HCT116 (cell line): ENCODE measurements around the gene CHRNB1. TPM values are rescaled to one million over a fixed set of nuclear protein-coding genes. Genes with fewer than 3 reads are reported as not detected.
A peak's percentile ranks its signal among the peaks of the same experiment; 100 is the strongest.

ENCODE experiments used
- ATAC-seq: fragments of 200-7000 bp; cut with Tn5 transposase; 2 replicates; pipeline ENCODE4 v1.9.1; 2020; ENCODE audit warnings: mild to moderate bottlenecking, moderate library complexity
- BruUV-seq: library from RNA; stranded (reverse); fragments of 400-500 nt; replicated peaks from 2 replicates; lab custom pipeline; 2021; lab: Mats Ljungman, UMichigan
- CTCF ChIA-PET: fragments of 300-600 bp; sonication (Branson Sonifier 250); formaldehyde crosslinking; loops from one replicate; lab custom pipeline; 2021; ENCODE audit warnings: antibody characterized with exemption; lab: Charles Lee
- POLR2A ChIA-PET: fragments of 300-600, 350-600 bp; sonication (Branson Sonifier 250); formaldehyde crosslinking; loops from one replicate; lab custom pipeline; 2021; ENCODE audit warnings: antibody characterized with exemption; lab: Charles Lee
- RAD21 ChIA-PET, 2 experiments: fragments of 300-600 bp; sonication (Branson Sonifier 250); formaldehyde crosslinking; loops; one replicate each; lab custom pipeline; 2023; ENCODE audit warnings: low total read pairs in 2 of 2; ENCODE audit not compliant: uncharacterized antibody in 2 of 2, unreplicated experiment in 2 of 2, low non-redundant PET in 1 of 2; lab: Charles Lee
- DNase-seq: peaks from one replicate; pipeline ENCODE4 v3.0.0-alpha.2; 2010; ENCODE audit warnings: low read depth, low spot score
- H2AFZ ChIP-seq: fragments of 200-600 bp; shearing (Covaris generic), sonication (generic); 2 replicates; pipeline ENCODE4 v1.6.1; 2017; ENCODE audit warnings: low read depth, mixed run types, mixed read lengths, antibody characterized with exemption, low read length; ENCODE audit not compliant: poor library complexity, severe bottlenecking
- H3K27ac ChIP-seq: 2 replicates; pipeline ENCODE4 v1.5.1; 2012; ENCODE audit warnings: low read depth, low read length
- H3K27me3 ChIP-seq: fragments of 200-600 bp; sonication (generic); 2 replicates; pipeline ENCODE4 v1.6.1; 2016; ENCODE audit warnings: mixed run types, low read length, mixed read lengths; ENCODE audit not compliant: insufficient read depth
- H3K36me3 ChIP-seq, 2 experiments: fragments of 200-500 bp in 1 of 2; fragments of 200-600 bp in 1 of 2; sonication (Bioruptor generic) in 1 of 2; sonication (generic) in 1 of 2; 2 replicates each; pipeline versions ENCODE4 v1.5.1 to v1.6.1; 2014 to 2016; ENCODE audit warnings: low read length in 2 of 2, inconsistent platforms in 1 of 2, mixed read lengths in 1 of 2, mixed run types in 1 of 2; ENCODE audit not compliant: insufficient read depth in 2 of 2, control insufficient read depth in 1 of 2
- H3K4me1 ChIP-seq, 2 experiments: fragments of 200-600 bp in 1 of 2; sonication (generic) in 1 of 2; 2 replicates each; pipeline versions ENCODE4 v1.5.1 to v1.6.1; 2012 to 2017; ENCODE audit warnings: low read length in 2 of 2, inconsistent platforms in 1 of 2, mild to moderate bottlenecking in 1 of 2, mixed read lengths in 1 of 2, mixed run types in 1 of 2, moderate library complexity in 1 of 2; ENCODE audit not compliant: insufficient read depth in 2 of 2, control insufficient read depth in 1 of 2
- H3K4me2 ChIP-seq: fragments of 200-600 bp; sonication (generic); 2 replicates; pipeline ENCODE4 v1.6.1; 2017; ENCODE audit warnings: mixed run types, low read length, mixed read lengths
- H3K4me3 ChIP-seq, 2 experiments: fragments of 200-600 bp in 1 of 2; sonication (generic) in 1 of 2; replicated peaks in 1 of 2; 2 replicates each; pipeline ENCODE4 v1.5.1; 2011 to 2016; ENCODE audit warnings: low read length in 2 of 2, control low read depth in 1 of 2, low read depth in 1 of 2, mild to moderate bottlenecking in 1 of 2, mixed read lengths in 1 of 2, mixed run types in 1 of 2
- H3K79me2 ChIP-seq: fragments of 200-600 bp; sonication (generic); 2 replicates; pipeline ENCODE4 v1.6.1; 2017; ENCODE audit warnings: mild to moderate bottlenecking, mixed run types, low read length, moderate library complexity, mixed read lengths; ENCODE audit not compliant: insufficient read depth
- H3K9ac ChIP-seq: fragments of 200-600 bp; sonication (generic); 2 replicates; pipeline ENCODE4 v1.6.1; 2016; ENCODE audit warnings: low read length, mixed read lengths
- H3K9me2 ChIP-seq: fragments of 200-600 bp; sonication (generic), shearing (Covaris generic); 2 replicates; pipeline ENCODE4 v1.6.1; 2017; ENCODE audit warnings: mixed run types, mild to moderate bottlenecking, moderate library complexity; ENCODE audit not compliant: insufficient read depth
- H3K9me3 ChIP-seq, 2 experiments: fragments of 200-500 bp in 1 of 2; fragments of 200-600 bp in 1 of 2; sonication (Bioruptor generic) in 1 of 2; sonication (generic) in 1 of 2; 2 replicates each; pipeline ENCODE4 v1.6.1; 2014 to 2017; ENCODE audit warnings: low read length in 2 of 2, mixed read lengths in 2 of 2, inconsistent platforms in 1 of 2, low read depth in 1 of 2, mild to moderate bottlenecking in 1 of 2, mixed run types in 1 of 2, moderate library complexity in 1 of 2; ENCODE audit not compliant: control insufficient read depth in 1 of 2, insufficient read depth in 1 of 2
- H4K20me1 ChIP-seq: fragments of 200-600 bp; sonication (generic), shearing (Covaris generic); 2 replicates; pipeline ENCODE4 v1.6.1; 2017; ENCODE audit warnings: mixed run types, mild to moderate bottlenecking, moderate library complexity; ENCODE audit not compliant: insufficient read depth
- CBX3 ChIP-seq: IDR thresholded peaks from 2 replicates; pipeline ENCODE4 v1.6.1; 2012; ENCODE audit warnings: low read depth
- CEBPB ChIP-seq: IDR thresholded peaks from 2 replicates; pipeline ENCODE4 v1.6.1; 2012; ENCODE audit warnings: low read depth
- EGR1 ChIP-seq: IDR thresholded peaks from 2 replicates; pipeline ENCODE4 v1.6.1; 2012; ENCODE audit warnings: low read depth
- ELF1 ChIP-seq: IDR thresholded peaks from 2 replicates; pipeline ENCODE4 v1.6.1; 2012; ENCODE audit warnings: low read depth, borderline replicate concordance
- JUND ChIP-seq: IDR thresholded peaks from 2 replicates; pipeline ENCODE4 v1.6.1; 2012
- POLR2A ChIP-seq: IDR thresholded peaks from 2 replicates; pipeline ENCODE4 v1.7.0; 2011; ENCODE audit warnings: borderline replicate concordance; ENCODE audit not compliant: insufficient read depth, insufficient read length; ENCODE audit errors: extremely low read depth
- POLR2AphosphoS5 ChIP-seq: IDR thresholded peaks from 2 replicates; pipeline ENCODE4 v1.6.1; 2011; ENCODE audit warnings: mild to moderate bottlenecking, low read depth, low read length, moderate library complexity
- SP1 ChIP-seq: IDR thresholded peaks from 2 replicates; pipeline ENCODE4 v1.6.1; 2012; ENCODE audit warnings: low read depth
- TCF7L2 ChIP-seq: IDR thresholded peaks from 2 replicates; pipeline ENCODE4 v1.7.0; 2011; ENCODE audit warnings: borderline replicate concordance, inconsistent platforms; ENCODE audit not compliant: insufficient read depth, insufficient read length; ENCODE audit errors: extremely low read depth
- YY1 ChIP-seq: IDR thresholded peaks from 2 replicates; pipeline ENCODE4 v1.6.1; 2011; ENCODE audit warnings: low read length, low read depth, moderate library complexity, mild to moderate bottlenecking; ENCODE audit not compliant: insufficient replicate concordance; ENCODE audit errors: extremely low read depth
- ZBTB33 ChIP-seq: IDR thresholded peaks from 2 replicates; pipeline ENCODE4 v1.6.1; 2011; ENCODE audit warnings: mild to moderate bottlenecking, low read length, moderate library complexity; ENCODE audit not compliant: insufficient replicate concordance; ENCODE audit errors: extremely low read depth
- ZFX ChIP-seq: fragments of 450-650 bp; IDR thresholded peaks from 2 replicates; pipeline ENCODE4 v1.6.1; 2017
- intact Hi-C: fragments of 100-400 bp; cut with micrococcal nuclease; formaldehyde crosslinking; loops from 2 replicates; pipeline ENCODE4 v1.10.0; 2022
- total RNA-seq: library from RNA; stranded (reverse); gene quantifications from one replicate; pipeline ENCODE4 v1.2.1, GENCODE V29; 2021; ENCODE audit not compliant: unreplicated experiment
- TF ChIP-seq, protein P1 (sequence below), 3 experiments: fragments of 200-600 bp in 1 of 3; sonication (generic) in 1 of 3; IDR thresholded peaks in 2 of 3; conservative IDR thresholded peaks in 1 of 3; 2 replicates each; pipeline ENCODE4 v1.5.1; 2012 to 2017; ENCODE audit warnings: low read depth in 2 of 3, low read length in 2 of 3, antibody characterized with exemption in 1 of 3, borderline replicate concordance in 1 of 3, control low read depth in 1 of 3, mild to moderate bottlenecking in 1 of 3, mixed read lengths in 1 of 3, mixed run types in 1 of 3, moderate library complexity in 1 of 3; ENCODE audit not compliant: insufficient read depth in 1 of 3

The CHRNB1 gene
- total RNA-seq, 1 experiment from 2014 or later, result 10.4 TPM

DNA sequence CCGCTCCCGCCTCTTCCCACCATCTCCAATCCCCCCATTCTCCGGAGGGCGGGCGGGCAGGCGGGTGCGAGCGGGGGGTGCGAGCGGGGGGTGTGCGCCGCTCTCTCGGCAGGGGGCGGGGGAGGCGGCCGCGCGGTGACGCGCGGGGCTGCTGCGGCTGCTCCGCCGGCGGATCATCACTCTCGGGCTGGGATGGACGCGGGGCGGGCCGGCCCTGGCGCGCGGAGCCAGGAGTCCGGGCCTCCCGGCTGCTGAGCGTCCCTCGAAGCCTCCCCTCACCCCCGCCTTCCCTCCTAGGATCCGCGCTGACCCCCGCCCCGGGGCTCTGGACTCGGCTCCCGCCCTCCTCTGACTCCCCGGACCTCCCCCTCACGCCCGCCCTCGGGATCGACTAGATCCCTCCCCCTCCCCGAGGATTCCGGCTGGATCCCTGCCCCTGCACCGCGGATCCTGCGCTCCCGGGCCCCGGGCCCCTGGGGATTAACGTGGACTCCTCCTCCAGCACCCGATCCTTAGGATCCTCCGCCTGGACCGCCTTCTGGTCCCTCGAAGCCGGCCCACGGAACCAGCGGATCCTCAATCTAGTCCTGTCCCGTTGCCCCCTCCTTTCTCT lies 40.0 kb upstream of the CHRNB1 start:
- DNase-seq (no peak), ATAC-seq (peak; percentile 35)
- intact Hi-C loops, result loop anchor here (1.0 kb wide), 1 partner anchor 30 kb away; the partner anchor contains the start of gene TMEM102
- ChIA-PET RAD21 (interaction anchor here (0.5 to 1.2 kb wide), 3 partner anchors 10 to 123 kb away, joined by 3 read pairs; partner anchors contain the start of genes PLSCR3 (in 1 of the 2) and SLC2A4 (in 1 of the 2)), POLR2A (interaction anchor here (0.8 to 2.3 kb wide), 15 partner anchors 11 to 179 kb away, joined by 3 to 33 read pairs (median 5); partner anchors contain the start of genes MPDU1, NEURL4, PLSCR3 and POLR2A), CTCF (interaction anchor here (0.8 to 1.4 kb wide), 6 partner anchors 11 to 283 kb away, joined by 3 to 20 read pairs (median 4); partner anchors contain the start of genes PLSCR3, TMEM102, TNK1 and TP53)
- no peak overlapping the region for H2AFZ ChIP-seq
- peak overlapping the region; percentile 84 for H3K9ac ChIP-seq
- no peaks in the 10 kb centered on the region for H4K20me1 ChIP-seq
- peak overlapping the region; percentile 70 for H3K27ac ChIP-seq
- H3K27me3 ChIP-seq, result no peaks in the 10 kb centered on the region
- peaks cover 30 to 43% of the 10 kb centered on the region in 2 experiments for H3K4me1 ChIP-seq
- TF ChIP-seq EGR1, result 0 out of 2 replicates have a peak, but pooled peaks have one; percentile 24
- peak; percentile 49 for TF ChIP-seq POLR2A
- TF ChIP-seq TCF7L2, result no peak
- 0 out of 2 replicates have a peak, but pooled peaks have one; percentile 14 for TF ChIP-seq ZFX
- TF ChIP-seq YY1, result peak; percentile 39
- peak; percentile 55; the same call in 1 of the 2 replicates for TF ChIP-seq POLR2AphosphoS5
- no TSS peak for BruUV-seq
- peaks cover 0 to 2% of the 10 kb centered on the region in 2 experiments; a peak in 1 of 4 replicates for H3K36me3 ChIP-seq
- H3K4me2 ChIP-seq, result peak overlapping the region; percentile 81
- H3K9me2 ChIP-seq, result no peaks in the 10 kb centered on the region
- no peaks in the 10 kb centered on the region for H3K9me3 ChIP-seq
- H3K4me3 ChIP-seq, result peak overlapping the region; percentile 61 to 72
- peaks cover 8% of the 10 kb centered on the region for H3K79me2 ChIP-seq

GRCh38 chr17:7405350-7406234 lies 39.3 kb upstream of the CHRNB1 start:
- Histone ChIP-seq H3K9me2 (no peaks in the 10 kb centered on the region), H3K27ac (peak overlapping the region; percentile 70), H3K36me3 (peaks cover 0 to 6% of the 10 kb centered on the region in 2 experiments; a peak in 1 of 4 replicates), H3K4me1 (peaks cover 23 to 36% of the 10 kb centered on the region in 2 experiments), H3K4me3 (peak overlapping the region; percentile 61 to 72), H3K9me3 (no peaks in the 10 kb centered on the region), H3K27me3 (no peaks in the 10 kb centered on the region), H3K9ac (peak overlapping the region; percentile 84), H3K79me2 (peaks cover 8% of the 10 kb centered on the region), H2AFZ (no peak overlapping the region), H4K20me1 (no peaks in the 10 kb centered on the region), H3K4me2 (peak overlapping the region; percentile 81)
- BruUV-seq, result TSS peak; percentile 65
- ATAC-seq (no peak), DNase-seq (no peak)
- CTCF ChIA-PET, result no interaction called here
- RAD21 ChIA-PET, result no interaction called here
- intact Hi-C loops, result no loop called here
- POLR2A ChIA-PET, result no interaction called here
- TF ChIP-seq ZBTB33, result no peak
- TF ChIP-seq ZFX, result no peak
- TF ChIP-seq CEBPB, result no peak
- TF ChIP-seq TCF7L2, result no peak
- TF ChIP-seq JUND, result no peak
- no peak for TF ChIP-seq ELF1
- TF ChIP-seq, protein P1, sequence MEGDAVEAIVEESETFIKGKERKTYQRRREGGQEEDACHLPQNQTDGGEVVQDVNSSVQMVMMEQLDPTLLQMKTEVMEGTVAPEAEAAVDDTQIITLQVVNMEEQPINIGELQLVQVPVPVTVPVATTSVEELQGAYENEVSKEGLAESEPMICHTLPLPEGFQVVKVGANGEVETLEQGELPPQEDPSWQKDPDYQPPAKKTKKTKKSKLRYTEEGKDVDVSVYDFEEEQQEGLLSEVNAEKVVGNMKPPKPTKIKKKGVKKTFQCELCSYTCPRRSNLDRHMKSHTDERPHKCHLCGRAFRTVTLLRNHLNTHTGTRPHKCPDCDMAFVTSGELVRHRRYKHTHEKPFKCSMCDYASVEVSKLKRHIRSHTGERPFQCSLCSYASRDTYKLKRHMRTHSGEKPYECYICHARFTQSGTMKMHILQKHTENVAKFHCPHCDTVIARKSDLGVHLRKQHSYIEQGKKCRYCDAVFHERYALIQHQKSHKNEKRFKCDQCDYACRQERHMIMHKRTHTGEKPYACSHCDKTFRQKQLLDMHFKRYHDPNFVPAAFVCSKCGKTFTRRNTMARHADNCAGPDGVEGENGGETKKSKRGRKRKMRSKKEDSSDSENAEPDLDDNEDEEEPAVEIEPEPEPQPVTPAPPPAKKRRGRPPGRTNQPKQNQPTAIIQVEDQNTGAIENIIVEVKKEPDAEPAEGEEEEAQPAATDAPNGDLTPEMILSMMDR (IDR thresholded peaks at IDR 0.05 in 2 of 3, conservative IDR thresholded peaks at IDR 0.05 in 1 of 3; ENCODE audit: borderline replicate concordance in 1 of 3, insufficient read depth in 1 of 3, low read depth in 2 of 3, low read length in 2 of 3), result no peak
- no peak for TF ChIP-seq CBX3
- no peak for TF ChIP-seq SP1
- no peak for TF ChIP-seq POLR2AphosphoS5
